GM21786 (cell line): ENCODE data around the gene CCN5.

Source experiments
- ATAC-seq: cut with Tn5 transposase; IDR thresholded peaks from one replicate; pipeline ENCODE4 v1.9.1; 2021; ENCODE audit not compliant: unreplicated experiment

CCN5 gene

GRCh38 chr20:44735816-44736169 lies 20.6 kb downstream of the CCN5 start:
- no peak for ATAC-seq

GRCh38 chr20:44736170-44737021 lies 21.2 kb downstream of the CCN5 start:
- ATAC-seq, result no peak

DNA sequence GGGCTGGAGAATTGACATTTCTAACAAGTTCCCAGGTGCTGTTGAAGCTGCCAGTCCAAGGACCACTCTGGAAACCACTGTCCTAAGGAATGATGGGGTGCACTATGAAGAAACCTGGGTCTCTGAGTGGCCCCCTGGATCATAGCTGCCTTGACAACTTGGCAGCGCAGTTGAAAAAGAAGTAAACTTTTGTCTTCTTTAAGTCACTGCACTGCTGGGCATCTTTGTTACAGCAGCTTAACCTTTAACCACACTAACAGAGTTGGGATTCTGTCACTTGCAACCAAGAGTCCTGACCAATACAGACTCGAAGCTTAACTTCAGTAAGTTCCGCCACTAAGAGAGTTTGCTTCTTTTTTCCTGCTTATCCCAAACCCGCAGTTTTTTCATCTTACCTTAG lies 21.9 kb downstream of the CCN5 start:
- ATAC-seq, result no peak

DNA sequence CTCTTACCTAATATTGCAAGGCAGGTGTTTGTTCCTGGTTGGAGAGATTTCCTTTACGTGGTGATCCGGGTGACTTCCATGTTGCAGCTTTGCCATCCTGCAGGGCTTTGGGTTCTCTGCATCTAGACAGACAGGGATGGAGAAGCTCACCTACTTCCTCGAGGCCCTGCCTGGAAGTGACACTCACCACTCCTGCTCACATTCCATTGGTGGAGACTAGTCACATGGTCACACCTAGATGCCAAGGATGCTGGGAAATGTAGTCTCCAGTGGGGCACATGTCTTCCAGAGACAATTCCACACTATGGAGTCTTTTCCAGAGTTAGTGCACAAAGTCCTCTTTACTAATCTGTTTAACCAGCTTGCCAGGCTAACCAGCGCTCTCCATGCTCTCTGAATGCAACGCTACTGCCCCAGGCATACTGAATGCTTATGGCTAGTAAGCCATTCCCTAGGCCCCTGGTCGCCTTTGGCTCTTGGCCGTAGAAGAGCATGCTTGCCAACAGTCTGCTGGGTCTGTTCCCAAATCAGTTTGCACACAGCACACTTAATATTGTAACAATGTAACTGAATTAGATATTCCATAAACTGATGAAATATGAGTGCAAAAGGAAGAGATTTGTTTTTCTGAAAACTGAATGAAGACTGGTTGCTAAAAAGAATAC lies 23.8 kb downstream of the CCN5 start:
- ATAC-seq, result no peak

DNA sequence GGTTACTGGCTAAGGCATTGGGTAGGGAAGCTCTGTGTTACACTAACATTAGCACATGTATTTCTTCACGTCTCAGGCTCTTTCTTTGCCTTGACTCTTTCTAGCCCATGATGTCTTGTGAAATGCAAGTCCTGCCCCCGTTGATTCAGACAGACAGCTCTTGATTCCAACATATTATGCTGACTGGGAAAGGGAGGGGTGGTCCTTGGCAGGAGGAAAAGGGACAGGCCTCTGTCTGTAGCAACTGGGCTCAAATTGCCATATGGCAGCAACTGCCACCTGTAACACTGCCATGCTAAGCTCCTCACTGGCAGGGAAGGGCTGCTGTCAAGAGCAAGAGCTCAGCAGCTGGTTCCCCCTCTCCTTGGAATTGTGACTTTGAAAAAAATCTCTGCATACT lies 24.8 kb downstream of the CCN5 start:
- ATAC-seq, result no peak

- no peak for ATAC-seq
These were observed 27.3 kb downstream of the CCN5 start for GRCh38 chr20:44742304-44743079.

DNA sequence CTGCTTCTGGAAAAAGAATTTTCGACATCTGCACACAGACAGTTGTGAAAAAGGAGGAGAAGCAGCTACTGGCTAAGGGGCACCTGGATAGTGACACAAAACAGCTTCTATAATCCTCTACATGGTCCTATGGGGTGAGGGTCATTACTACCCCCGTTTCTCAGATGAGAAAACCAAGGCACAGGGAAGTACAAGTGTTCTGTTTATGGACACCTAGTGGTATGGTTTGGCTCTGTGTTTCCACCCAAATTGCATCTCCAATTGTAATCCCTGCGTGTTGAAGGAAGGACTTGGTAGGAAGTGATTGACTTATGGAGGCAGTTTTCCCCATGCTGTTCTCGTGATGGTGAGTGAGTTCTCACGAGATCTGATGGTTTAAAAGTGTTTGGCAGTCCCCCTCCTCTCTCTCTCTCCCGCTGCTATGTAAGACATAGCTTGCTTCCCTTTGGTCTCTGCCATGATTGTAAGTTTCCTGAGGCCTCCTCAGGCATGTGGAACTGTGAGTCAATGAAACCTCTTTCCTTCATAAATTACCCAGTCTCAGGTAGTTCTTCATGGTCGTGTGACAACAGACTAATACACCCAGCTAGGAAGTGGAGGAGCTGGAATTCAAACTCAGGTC lies 28.0 kb downstream of the CCN5 start:
- no peak for ATAC-seq

DNA sequence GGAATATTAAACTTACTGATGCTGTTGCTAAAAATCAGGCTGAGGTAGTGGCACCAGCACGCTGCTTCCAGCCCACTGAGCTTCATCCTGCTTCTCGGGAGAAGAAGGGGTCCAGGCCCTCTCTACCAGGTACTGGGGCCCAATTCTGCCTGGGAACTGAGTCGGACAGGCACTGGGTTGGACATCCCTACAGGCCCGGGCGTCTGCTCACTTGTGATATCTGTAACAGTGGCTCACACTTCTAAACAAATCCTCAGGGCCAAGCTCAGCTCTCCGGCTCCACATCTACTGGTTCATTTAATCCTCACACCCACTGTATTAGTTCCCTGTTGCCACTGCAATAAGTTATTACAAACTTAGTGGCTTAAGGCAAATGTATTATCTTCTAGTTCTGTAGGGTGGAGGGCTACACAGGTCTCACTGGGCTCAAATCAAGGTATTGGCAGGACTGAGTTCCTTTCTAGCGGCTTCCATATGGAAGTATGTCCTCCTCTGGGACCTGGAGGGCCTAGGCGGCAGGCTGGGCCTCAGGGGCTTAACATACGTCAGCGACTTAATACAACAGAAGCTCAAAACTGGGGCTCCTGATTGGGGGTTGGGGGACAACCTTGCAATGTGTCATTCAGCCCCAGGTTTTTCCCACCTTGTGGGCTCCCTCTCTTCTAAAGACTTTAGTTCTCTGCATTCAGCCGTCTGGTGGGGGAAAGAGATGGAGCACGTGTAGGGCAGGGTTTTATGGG lies 28.9 kb downstream of the CCN5 start:
- no peak for ATAC-seq

- no peak for ATAC-seq
These were observed 30.0 kb downstream of the CCN5 start for GRCh38 chr20:44745122-44745597.

- ATAC-seq, result no peak
These were observed 30.6 kb downstream of the CCN5 start, which contains the start of gene KCNK15 for GRCh38 chr20:44745598-44746366. Gene KCNK15, plus strand, starts transcription at chr20:44745865. Its CDS starts 46 bp downstream, at chr20:44745911.

GRCh38 chr20:44746367-44747165 lies 31.4 kb downstream of the CCN5 start:
- ATAC-seq, result no peak

GRCh38 chr20:44747166-44748004 lies 32.2 kb downstream of the CCN5 start:
- ATAC-seq, result no peak

DNA sequence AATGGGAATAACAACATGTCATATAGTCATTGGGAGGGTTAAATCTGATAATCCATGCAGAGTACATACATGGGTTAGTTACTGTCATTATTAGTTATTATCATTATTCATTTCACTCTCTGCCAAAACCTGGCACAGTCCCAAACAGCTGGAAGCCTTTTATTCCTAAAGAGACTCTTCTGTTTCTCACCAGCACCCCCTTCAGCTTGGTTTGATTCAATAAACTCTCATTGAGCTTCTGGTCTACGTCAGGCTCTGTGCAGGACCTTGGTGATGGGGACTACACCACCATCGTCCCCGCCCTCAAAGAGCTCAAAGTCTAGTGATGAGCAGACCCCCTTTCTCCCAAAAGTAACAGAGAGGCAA lies 32.8 kb downstream of the CCN5 start:
- ATAC-seq, result no peak

DNA sequence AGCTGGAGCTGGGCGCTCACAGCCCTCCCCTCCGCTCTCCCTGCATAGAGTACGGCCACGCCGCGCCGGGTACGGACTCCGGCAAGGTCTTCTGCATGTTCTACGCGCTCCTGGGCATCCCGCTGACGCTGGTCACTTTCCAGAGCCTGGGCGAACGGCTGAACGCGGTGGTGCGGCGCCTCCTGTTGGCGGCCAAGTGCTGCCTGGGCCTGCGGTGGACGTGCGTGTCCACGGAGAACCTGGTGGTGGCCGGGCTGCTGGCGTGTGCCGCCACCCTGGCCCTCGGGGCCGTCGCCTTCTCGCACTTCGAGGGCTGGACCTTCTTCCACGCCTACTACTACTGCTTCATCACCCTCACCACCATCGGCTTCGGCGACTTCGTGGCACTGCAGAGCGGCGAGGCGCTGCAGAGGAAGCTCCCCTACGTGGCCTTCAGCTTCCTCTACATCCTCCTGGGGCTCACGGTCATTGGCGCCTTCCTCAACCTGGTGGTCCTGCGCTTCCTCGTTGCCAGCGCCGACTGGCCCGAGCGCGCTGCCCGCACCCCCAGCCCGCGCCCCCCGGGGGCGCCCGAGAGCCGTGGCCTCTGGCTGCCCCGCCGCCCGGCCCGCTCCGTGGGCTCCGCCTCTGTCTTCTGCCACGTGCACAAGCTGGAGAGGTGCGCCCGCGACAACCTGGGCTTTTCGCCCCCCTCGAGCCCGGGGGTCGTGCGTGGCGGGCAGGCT lies 35.1 kb downstream of the CCN5 start:
- ATAC-seq, result no peak

- no peak for ATAC-seq
These were observed 37.1 kb downstream of the CCN5 start for GRCh38 chr20:44752099-44752931.

- no peak for ATAC-seq
These were observed 39.4 kb downstream of the CCN5 start for GRCh38 chr20:44754554-44754953.
